DOHH2 (cell line): ENCODE results near the gene IFNG.

Experiments used
- H3F3A ChIP-seq: fragments of 200-600 bp; sonication (generic), shearing (Covaris generic); 2 replicates; pipeline ENCODE4 v1.6.0; 2016; ENCODE audit warnings: antibody characterized with exemption, mild to moderate bottlenecking; ENCODE audit not compliant: control insufficient read depth, insufficient read depth
- H3K27ac ChIP-seq: fragments of 200-600 bp; sonication (generic); 2 replicates; pipeline ENCODE4 v1.5.1; 2014; ENCODE audit warnings: low read depth, mild to moderate bottlenecking, low read length, moderate library complexity
- H3K27me3 ChIP-seq: fragments of 200-600 bp; sonication (generic); 2 replicates; pipeline ENCODE4 v1.6.1; 2014; ENCODE audit warnings: mild to moderate bottlenecking, low read length, mixed read lengths; ENCODE audit not compliant: control insufficient read depth
- H3K36me3 ChIP-seq: fragments of 200-600 bp; sonication (generic); 2 replicates; pipeline ENCODE4 v1.6.1; 2014; ENCODE audit warnings: mild to moderate bottlenecking, low read length, moderate library complexity, mixed read lengths; ENCODE audit not compliant: control insufficient read depth
- H3K4me1 ChIP-seq: fragments of 200-600 bp; sonication (generic); 2 replicates; pipeline ENCODE4 v1.6.1; 2014; ENCODE audit warnings: mild to moderate bottlenecking, low read length, mixed read lengths; ENCODE audit not compliant: control insufficient read depth
- H3K4me2 ChIP-seq: fragments of 200-600 bp; sonication (generic); 2 replicates; pipeline ENCODE4 v1.6.0; 2014; ENCODE audit warnings: mild to moderate bottlenecking, low read length, moderate library complexity
- H3K4me3 ChIP-seq: fragments of 200-600 bp; sonication (generic); 2 replicates; pipeline ENCODE4 v1.5.1; 2014; ENCODE audit warnings: mild to moderate bottlenecking, low read length, mixed read lengths
- H3K79me2 ChIP-seq: fragments of 200-600 bp; sonication (generic); 2 replicates; pipeline ENCODE4 v1.6.1; 2014; ENCODE audit warnings: mild to moderate bottlenecking, low read length, mixed read lengths; ENCODE audit not compliant: control insufficient read depth
- H3K9me2 ChIP-seq: fragments of 200-600 bp; sonication (generic); replicated peaks from 2 replicates; pipeline ENCODE4 v1.6.1; 2014; ENCODE audit warnings: mild to moderate bottlenecking, low read length, mixed read lengths; ENCODE audit not compliant: control insufficient read depth
- H3K9me3 ChIP-seq: fragments of 200-600 bp; sonication (generic); 2 replicates; pipeline ENCODE4 v1.6.1; 2014; ENCODE audit warnings: antibody characterized with exemption, low read length, mixed read lengths; ENCODE audit not compliant: control insufficient read depth, insufficient read depth
- H4K20me1 ChIP-seq: fragments of 200-600 bp; sonication (generic); 2 replicates; pipeline ENCODE4 v1.6.0; 2014; ENCODE audit warnings: low read depth, mild to moderate bottlenecking, antibody characterized with exemption, low read length, moderate library complexity; ENCODE audit not compliant: control insufficient read depth, insufficient read depth
- EZH2phosphoT487 ChIP-seq: fragments of 200-600 bp; sonication (generic); IDR thresholded peaks from 2 replicates; pipeline ENCODE4 v1.6.1; 2017; ENCODE audit warnings: borderline replicate concordance, mild to moderate bottlenecking, antibody characterized with exemption, low read length, moderate library complexity, mixed read lengths
- TF ChIP-seq, protein P1 (sequence below): fragments of 200-600 bp; sonication (generic); IDR thresholded peaks from one replicate; pipeline ENCODE4 v1.5.1; 2014; ENCODE audit warnings: antibody characterized with exemption, mild to moderate bottlenecking, low read depth, low read length; ENCODE audit not compliant: poor library complexity, severe bottlenecking

IFNG gene

GRCh38 chr12:68166317-68166831 lies 6.8 kb upstream of the IFNG start:
- Histone ChIP-seq H3K27ac (no peak overlapping the region), H3K36me3 (no peaks in the 10 kb centered on the region)
- TF ChIP-seq EZH2phosphoT487: no peak
- TF ChIP-seq, protein P1, sequence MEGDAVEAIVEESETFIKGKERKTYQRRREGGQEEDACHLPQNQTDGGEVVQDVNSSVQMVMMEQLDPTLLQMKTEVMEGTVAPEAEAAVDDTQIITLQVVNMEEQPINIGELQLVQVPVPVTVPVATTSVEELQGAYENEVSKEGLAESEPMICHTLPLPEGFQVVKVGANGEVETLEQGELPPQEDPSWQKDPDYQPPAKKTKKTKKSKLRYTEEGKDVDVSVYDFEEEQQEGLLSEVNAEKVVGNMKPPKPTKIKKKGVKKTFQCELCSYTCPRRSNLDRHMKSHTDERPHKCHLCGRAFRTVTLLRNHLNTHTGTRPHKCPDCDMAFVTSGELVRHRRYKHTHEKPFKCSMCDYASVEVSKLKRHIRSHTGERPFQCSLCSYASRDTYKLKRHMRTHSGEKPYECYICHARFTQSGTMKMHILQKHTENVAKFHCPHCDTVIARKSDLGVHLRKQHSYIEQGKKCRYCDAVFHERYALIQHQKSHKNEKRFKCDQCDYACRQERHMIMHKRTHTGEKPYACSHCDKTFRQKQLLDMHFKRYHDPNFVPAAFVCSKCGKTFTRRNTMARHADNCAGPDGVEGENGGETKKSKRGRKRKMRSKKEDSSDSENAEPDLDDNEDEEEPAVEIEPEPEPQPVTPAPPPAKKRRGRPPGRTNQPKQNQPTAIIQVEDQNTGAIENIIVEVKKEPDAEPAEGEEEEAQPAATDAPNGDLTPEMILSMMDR: no peak

GRCh38 chr12:68163560-68164081 lies 4.1 kb upstream of the IFNG start:
- Histone ChIP-seq H3K79me2 (no peaks in the 10 kb centered on the region), H3K4me3 (peak overlapping the region; percentile 48), H3K27ac (peak overlapping the region; percentile 39), H3K9me3 (no peaks in the 10 kb centered on the region), H3K4me1 (peaks cover 22% of the 10 kb centered on the region), H4K20me1 (no peaks in the 10 kb centered on the region), H3K4me2 (peak overlapping the region; percentile 74), H3K9me2 (no peaks in the 10 kb centered on the region), H3K27me3 (no peaks in the 10 kb centered on the region), H3K36me3 (no peaks in the 10 kb centered on the region), H3F3A (peaks cover 6% of the 10 kb centered on the region)
- TF ChIP-seq EZH2phosphoT487: no peak
- TF ChIP-seq, protein P1: no peak

More at GRCh38 chr12:68166317-68166831, 6.8 kb upstream of the IFNG start:
- Histone ChIP-seq H3K27me3 (no peaks in the 10 kb centered on the region), H3K9me3 (no peaks in the 10 kb centered on the region), H3K4me2 (no peak overlapping the region), H3K4me3 (no peak overlapping the region), H3K4me1 (peaks cover 22% of the 10 kb centered on the region), H3K9me2 (no peaks in the 10 kb centered on the region), H4K20me1 (no peaks in the 10 kb centered on the region), H3F3A (peaks cover 6% of the 10 kb centered on the region), H3K79me2 (no peaks in the 10 kb centered on the region)

GRCh38 chr12:68162374-68162773 lies 2.8 kb upstream of the IFNG start:
- H3K4me1 ChIP-seq: peaks cover 23% of the 10 kb centered on the region
- H3K27ac ChIP-seq: no peak overlapping the region
- TF ChIP-seq EZH2phosphoT487: no peak
- TF ChIP-seq, protein P1: no peak
- no peaks in the 10 kb centered on the region for H3K79me2 ChIP-seq
- H3K9me3 ChIP-seq: no peaks in the 10 kb centered on the region
- H3K27me3 ChIP-seq: no peaks in the 10 kb centered on the region
- H3K36me3 ChIP-seq: no peaks in the 10 kb centered on the region
- H3K4me2 ChIP-seq: no peak overlapping the region
- H3K4me3 ChIP-seq: no peak overlapping the region
- H4K20me1 ChIP-seq: no peaks in the 10 kb centered on the region
- H3F3A ChIP-seq: peaks cover 6% of the 10 kb centered on the region
- no peaks in the 10 kb centered on the region for H3K9me2 ChIP-seq
